Hepatic stellate cell (primary cell): ENCODE results near the gene TOX2.

Experiments
- DNase-seq: peaks from one replicate; pipeline ENCODE4 v3.0.0; 2011; ENCODE audit warnings: low spot score

The TOX2 gene

DNA sequence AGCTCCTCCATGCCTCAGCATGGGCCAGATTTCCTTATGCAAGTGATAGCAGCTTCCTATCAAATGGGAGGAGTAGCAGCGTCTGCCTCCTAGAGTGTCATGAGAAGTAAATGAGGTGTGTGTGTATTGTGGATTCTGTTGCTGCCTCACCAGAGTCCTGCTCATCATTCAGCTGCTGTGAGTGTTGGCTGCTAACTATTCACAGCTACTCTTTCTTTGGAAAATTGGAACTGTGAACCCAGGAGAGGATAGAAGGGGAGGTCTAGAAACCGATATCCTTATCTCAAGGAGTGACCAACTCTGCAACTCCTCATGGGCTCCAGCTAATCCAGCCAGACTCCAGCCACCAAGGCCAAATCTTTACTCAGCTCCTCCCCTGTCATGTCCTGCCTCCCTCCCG is 63.3 kb downstream of the TOX2 start:
- no peak for DNase-seq

DNA sequence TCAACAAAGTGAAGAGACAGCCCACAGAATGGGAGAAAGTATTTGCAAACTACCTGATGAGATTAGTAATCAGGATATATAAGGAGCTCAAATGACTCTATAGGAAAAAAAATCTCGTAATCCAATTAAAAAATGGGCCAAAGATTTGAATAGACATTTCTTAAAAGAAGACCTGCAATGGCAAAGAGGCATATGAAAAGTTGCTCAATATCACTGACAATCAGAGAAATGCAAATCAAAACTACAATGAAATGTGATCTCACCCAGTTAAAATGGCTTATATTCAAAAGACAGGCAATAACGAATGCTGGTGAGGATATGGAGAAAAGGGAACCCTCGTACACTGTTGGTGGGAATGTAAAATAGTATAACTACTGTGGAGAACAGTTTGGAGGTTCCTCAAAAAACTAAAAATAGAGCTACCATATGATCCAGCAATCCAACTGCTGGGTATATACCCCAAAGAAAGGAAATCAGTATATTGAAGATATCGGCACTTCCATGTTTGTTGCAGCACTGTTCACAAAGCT is 65.0 kb downstream of the TOX2 start:
- DNase-seq = no peak

DNA sequence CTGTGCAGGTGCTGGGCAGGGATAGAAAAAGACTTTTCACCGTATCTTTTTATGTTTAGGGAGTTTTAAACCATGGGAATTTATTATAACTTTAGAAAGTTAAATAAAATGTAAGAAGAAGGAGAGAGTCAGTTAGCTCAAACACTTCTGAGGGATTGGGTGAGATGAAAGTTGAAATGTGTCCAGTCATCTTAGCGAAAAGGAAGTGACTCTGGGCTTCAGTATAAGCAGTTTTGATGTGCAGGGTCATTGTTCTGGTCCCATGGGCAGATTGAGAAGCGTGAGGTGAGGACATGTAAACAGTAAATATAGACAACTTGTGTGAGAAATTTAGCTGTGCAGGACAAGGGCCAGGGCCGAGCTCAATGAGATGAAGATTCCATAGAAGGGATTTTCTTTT is 66.9 kb downstream of the TOX2 start:
- no peak for DNase-seq

DNA sequence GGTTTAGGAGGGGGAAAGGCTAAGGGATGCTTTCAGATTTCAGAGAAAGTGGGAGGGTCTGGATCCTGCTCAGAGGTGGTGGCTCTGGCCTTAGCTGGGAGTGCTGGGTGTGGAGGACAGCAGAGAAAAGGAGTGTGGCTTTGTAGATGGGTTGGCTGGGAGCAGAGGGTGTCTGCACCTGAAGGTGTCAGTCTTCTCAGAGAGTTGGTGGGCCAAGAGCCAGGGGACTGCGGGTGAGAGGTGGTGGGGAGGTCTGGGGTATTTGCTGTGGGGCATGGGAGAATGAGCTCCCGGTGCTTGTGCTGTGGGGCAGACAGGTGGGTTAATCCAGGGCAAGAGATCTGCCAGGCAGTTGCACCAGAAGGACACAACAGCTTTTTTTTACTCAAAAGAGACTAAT is 67.4 kb downstream of the TOX2 start:
- no peak for DNase-seq

DNA sequence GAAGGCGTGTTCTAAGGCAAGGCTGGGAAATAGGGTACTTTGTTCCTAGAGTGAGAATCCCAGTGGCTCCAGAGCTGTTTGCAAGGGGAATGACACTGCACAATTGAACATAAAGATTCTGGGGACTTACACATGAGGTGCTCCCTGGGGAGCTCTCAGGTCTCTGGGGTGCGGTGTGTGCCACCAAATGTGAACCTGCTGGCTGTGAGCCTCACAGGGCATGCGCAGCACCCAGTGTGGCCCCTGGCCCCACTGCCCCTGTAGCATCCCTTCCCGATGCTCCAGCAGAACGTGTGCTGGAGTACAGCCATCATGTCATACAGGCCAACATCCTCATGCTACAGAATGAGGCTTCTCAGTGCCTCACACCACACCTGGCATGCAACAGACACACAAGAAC is 68.2 kb downstream of the TOX2 start:
- no peak for DNase-seq

DNA sequence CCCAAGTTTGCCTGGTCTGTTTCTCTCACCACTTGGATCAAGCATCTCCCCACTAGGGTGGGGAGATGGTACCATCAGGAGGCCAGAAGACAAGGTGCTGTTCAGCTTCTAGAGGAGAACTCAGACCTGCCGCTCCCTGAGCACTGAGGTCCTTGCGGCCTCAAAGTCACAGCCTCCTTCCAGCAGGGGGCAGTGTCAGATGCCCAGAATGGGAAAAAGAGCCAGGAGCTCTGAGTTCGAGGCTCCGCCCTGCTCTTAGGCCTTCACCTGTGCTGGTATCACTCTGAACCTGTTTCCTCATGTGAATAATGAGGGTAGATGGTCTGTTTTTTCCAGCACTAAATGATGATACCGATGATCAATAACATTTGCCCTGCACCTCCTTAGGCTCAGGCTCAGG is 68.7 kb downstream of the TOX2 start:
- DNase-seq = no peak

DNA sequence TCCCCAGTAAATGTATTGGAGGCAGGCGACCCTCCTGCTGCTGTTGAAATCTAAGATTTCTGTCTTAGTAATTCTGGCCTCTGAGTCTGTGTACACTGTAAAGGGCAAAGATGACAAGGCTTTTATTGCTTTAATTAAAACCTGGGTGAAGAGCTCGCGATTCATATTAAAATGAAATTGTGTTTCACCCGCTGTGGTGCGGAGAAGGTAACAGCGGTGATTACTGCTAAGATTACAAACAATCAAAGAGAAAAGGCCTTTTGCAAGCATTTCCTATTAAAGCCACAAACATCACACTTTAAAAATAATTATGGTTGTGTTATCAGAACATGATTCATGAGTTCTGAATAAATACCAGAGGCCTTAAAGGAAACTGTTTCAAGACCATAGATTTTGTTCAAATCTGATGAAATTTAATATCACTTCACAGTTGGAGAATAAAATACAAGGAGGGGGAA is 69.3 kb downstream of the TOX2 start:
- no peak for DNase-seq

DNA sequence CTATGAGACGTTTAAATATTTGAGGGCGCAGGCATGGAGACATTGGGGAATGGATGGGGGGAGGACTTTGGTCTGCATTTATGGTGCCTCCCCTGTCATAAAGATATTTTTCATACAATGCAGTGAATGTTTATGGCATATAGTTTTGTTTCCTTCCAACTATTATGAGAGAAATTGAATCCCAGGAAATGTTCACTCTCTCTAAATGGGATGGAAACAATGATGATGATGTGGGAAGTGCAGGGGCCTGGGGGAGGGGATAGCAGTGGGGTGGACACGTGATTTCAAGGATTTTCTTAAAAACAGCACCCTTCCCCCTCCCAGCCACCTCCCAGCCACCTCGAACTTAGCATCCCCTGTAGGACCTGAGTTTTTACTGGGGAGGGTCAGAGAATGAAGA is 69.9 kb downstream of the TOX2 start:
- DNase-seq = no peak

DNA sequence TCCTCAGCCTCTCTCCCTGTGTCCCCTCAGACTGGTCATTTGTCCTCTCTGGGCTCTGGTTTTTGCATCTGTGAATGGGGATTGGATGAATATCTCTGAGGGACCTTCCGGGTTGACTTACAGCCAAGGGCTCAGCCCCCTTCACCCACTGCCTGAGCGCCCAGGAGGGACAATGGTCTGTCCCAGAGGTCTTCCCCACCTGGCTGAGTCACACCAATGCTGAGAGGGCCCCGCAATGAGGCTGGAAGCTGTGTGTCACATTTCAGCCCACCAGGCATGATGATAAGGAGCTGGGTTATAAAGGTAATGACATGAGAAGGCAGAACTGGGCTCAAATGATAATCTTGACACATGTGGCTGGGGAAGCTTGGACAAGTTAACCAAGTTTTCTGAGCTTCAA is 70.5 kb downstream of the TOX2 start:
- DNase-seq = no peak

DNA sequence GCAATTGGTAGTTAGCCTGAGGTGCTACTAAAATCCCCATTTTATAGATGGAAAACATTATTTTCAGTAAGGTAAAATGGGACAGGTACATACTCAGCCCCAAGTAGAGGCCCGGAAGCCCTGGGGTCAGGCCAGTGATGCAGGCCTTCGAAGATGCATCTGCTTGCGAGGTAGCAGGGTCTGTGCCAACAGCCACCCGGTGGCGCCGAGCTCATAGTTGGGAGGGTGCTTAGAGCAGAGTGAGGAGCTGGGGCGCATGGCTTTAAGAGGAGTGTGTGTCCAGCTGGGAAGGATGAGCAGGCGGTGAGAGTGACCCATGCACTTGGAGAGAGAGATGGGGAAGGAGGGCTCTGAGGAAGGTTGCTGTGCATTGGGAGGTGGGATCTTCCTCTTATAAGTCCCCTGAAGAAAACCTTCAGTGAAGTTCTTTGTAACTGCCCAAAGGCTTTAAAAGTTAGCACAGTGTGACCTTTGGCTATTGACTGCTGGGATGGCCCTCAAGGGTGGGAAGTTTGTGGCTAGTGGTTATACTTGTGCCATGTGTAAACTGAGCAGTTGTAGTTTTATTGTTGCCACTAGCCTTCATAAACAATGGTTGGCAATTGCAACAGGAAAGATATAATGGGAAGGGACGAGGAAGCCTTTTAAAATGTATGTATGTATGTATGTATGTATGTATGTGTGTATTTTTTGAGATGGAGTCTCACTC is 71.1 kb downstream of the TOX2 start:
- no peak for DNase-seq

DNA sequence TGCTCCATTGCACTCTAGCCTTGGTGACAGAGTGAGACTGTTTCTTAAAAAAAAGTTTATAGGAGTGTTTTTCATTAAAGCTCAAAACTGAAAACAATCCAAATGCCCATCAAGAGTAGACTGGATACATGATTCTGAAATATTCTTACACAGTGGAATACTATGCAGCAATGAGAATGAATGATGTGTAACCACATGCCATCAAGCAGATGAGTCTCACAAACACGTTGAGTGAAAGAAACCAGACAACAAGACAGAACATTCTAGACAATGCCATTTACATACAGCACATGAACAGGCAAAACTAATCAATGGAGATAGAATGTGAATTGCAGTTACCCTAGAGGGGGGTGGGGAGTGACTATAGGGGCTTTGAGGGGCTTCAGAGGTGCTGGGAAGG is 72.4 kb downstream of the TOX2 start:
- DNase-seq = no peak

DNA sequence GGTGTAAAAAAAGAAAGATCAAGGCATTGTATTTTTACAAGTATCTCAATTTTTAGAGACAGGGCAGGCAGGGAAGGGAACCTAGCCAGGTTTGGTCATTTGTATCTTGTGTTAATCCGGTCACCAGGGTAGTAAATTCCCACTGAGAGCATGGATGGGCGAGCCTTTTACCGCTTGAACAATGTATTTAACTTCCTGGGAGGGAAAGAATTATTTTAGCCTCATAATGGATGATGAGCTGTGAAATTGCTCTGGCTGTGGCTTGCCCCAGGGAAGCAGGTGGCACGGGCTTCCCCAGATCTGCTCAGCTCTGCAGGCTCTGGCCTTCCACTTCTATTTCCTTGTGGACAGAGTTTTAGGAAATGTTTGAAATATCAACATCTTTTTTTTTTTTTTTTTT is 72.9 kb downstream of the TOX2 start:
- DNase-seq = no peak

DNA sequence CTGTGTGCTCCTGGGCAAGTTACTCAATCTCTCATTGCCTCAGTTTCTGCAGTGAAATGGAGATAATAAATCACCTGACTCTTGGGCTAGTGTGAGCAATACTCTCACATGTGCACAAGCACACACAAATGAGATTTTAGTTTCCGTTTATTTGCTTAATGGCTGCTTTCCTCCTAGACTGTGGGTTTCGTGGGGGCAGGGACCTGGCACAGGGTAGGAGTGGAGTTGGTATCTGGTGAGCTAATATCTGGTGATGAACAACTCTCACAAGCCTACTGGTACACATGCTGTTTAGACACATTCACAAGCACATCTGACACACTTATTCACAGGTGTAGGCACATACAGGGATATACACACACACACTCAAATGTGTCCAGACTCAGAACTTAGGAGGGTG is 73.8 kb downstream of the TOX2 start:
- no peak for DNase-seq

DNA sequence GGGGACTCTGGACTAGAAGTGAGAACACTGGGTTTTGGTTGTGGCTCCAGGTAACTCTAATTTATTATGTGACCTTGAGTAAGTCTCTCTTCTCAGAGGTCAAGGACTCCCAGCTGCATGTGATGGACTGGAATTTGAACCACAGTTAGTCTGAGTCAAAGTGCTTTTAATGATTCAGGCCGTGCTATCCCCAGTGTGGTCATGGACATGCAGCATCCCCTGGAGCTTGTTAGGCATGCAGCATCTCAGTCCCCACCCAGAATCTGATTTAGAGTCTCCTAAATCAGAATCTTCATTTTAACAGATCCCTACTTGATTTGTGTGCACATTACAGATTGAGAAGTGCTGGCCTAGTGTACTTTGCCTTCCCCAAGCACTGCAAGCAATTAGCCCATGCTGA is 74.2 kb downstream of the TOX2 start:
- no peak for DNase-seq

DNA sequence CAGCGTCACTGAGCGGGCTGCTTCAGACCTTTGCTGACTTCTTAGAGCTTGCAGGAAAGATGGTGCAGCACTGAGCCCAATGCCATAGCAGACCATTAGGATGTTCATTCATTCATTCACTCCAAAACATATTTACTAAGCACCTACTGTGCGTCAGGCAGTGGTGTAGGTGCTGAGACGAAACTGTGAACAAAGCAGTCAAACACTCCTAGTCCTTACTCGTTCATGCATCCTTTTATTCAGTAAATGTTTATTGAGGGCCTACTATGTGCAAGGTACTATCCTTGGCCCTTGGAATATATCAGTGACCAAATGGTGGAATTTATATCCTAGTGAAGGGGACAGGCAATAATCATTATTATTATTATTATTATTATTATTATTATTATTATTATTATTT is 76.6 kb downstream of the TOX2 start:
- DNase-seq = no peak

DNA sequence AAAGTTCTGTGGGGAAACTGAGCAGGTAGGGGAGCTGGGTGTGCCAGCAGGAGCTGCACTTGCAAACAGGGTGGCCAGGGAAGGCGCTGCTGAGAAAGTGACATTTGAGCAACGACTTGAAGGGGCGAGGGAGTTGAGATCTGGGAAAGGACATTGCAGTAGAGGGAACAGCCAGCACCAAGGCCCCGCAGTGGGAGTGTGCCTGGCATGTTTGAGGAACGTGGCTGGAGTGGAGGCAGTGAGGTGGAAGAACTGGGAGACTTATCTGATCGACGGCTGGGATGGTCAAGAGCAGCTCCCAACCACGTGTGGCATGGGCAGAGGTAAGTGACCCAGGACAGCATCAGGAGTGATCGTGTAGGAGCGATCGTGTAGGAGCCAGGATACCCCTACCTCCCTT is 77.3 kb downstream of the TOX2 start:
- DNase-seq = no peak

DNA sequence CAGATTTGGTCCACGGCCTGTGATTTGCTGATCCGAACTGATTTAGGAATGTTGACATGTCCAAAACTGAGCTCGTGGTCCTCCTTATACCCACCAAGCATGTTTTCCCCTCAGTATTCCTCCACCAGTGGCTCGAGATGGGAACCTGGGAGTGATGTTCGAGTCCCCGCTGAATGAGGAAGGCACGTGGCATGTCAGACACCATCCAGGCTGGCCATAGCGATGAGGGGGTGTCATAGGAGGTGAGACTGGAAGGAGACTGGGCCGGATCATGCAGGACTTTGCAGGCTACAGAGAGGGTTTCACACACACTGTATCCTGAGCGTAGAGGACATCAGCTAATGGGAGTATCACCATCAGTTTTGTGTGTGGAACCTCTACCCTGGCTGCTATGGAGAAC is 78.2 kb downstream of the TOX2 start:
- no peak for DNase-seq

DNA sequence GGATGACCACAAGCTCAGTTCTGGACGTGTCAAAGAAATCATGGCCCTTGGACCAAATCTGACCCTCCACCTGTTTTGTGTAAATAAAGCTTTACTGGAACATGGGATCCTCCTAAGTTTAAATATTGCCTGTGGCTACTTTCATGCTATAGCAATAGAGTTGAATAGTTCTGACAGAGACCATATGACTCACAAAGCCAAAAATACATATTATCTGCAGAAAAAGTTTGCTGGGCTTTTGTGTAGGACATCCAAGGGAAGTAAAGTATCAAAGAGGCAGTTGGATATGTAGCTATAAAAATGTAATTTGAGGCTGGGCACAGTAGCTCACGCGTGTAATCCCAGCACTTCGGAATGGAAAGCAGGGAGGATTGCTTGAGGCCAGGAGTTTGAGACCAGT is 78.9 kb downstream of the TOX2 start:
- DNase-seq = no peak

DNA sequence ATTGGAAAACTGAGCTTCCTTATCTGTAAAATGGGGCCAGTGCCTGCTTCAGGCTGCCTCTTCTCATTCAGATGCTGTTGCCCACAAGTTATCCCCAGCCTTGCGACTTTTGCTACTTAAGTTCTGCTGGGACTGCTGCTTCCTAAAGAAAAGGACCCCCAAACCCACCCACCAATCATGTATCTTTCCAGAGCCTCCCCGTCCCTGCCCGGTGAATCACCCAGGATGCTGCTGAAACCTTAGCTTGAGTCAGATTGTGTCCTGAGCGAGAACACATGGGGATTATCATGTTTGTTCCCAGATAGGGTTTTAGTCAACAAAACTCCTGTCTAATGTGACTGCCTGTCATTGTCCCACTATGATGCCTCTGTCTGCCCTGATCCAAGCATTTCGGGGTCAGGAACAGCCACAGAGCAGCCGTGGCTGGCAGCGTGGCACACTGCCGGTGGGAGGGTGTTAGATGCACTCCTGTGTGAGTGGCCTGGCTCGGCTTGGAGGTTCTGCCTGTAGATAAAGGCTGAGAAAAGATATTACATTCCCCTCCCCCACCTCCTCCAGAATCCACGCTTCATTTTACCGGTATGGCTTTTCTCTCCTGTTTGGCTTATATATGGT is 79.9 kb downstream of the TOX2 start:
- no peak for DNase-seq

DNA sequence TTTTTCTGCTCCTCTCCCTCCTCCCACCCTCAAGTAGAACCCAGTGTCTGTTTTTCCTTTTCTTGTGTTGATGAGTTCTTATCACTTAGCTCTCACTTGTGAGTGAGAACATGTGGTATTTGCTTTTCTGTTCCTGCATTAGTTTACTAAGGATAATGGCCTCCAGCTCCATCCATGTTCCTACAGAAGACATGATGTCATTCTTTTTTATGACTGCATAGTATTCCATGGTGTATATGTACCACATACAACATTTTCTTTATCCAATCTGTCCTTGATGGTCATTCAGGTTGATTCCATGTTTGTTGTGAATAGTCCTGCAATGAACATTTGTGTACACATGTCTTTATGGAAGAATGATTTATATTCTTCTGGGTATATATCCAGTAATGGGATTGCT is 81.0 kb downstream of the TOX2 start:
- no peak for DNase-seq

DNA sequence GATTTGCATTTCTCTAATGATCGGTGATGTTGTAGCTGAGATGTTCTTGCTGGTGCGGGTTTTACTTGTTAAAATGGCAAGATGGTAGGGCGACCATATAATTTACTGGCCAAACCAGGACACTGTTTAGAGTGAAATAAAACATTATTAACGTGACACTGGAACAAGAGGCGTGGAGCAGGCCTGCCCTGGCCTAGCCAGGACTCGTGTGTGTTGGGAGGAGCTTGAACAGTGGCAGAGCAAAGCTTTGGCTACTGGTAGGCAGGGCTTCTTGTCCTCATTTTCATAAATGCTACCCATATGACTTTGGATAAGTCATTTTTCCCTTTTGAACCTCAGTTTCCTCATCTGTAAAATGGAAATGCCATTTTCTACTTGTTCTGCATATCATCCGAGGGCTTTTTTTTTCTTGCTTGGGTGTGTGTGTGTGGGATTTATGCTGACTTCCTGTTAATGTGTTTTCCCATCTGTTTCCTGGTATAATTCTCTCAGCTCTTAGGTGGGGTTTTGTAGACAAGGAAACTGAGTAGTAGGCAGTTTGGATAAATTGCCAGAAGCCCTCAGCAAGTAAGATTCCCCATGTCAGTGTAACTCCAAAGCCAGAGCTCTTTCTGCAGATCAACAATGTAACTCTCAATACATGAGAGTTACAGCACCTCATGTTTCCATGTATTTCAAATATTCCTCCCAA is 81.7 kb downstream of the TOX2 start:
- DNase-seq = no peak

DNA sequence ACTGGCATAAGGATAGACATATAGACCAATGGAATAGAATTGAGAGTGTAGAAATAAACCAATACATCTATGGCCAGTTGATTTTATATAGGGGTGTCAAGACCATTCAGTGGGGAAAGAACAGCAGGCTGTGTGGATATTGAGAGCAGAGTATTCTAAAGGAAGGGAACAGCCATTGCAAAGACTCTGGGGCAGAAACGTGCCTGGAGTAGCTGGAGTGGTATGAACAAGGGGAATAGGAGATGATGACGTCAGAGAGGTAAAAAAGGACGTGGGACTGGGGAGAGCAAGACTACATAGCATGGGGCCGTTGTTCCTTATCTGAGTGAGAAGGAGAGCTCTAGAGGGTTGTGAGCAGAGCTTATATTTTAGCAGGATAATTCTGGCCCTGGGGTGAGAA is 85.2 kb downstream of the TOX2 start:
- no peak for DNase-seq
